HL-60 (cell line): ENCODE results near the gene SPATA16.

Source experiments
- GABPA ChIP-seq: IDR thresholded peaks from 2 replicates; pipeline ENCODE4 v1.6.1; 2012; ENCODE audit warnings: low read depth
- TF ChIP-seq, protein P1 (sequence below): IDR thresholded peaks from one replicate; pipeline ENCODE4 v1.5.1; 2011; ENCODE audit warnings: low read length, control low read depth, inconsistent platforms; ENCODE audit not compliant: insufficient read depth

- TF ChIP-seq, protein P1, sequence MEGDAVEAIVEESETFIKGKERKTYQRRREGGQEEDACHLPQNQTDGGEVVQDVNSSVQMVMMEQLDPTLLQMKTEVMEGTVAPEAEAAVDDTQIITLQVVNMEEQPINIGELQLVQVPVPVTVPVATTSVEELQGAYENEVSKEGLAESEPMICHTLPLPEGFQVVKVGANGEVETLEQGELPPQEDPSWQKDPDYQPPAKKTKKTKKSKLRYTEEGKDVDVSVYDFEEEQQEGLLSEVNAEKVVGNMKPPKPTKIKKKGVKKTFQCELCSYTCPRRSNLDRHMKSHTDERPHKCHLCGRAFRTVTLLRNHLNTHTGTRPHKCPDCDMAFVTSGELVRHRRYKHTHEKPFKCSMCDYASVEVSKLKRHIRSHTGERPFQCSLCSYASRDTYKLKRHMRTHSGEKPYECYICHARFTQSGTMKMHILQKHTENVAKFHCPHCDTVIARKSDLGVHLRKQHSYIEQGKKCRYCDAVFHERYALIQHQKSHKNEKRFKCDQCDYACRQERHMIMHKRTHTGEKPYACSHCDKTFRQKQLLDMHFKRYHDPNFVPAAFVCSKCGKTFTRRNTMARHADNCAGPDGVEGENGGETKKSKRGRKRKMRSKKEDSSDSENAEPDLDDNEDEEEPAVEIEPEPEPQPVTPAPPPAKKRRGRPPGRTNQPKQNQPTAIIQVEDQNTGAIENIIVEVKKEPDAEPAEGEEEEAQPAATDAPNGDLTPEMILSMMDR: no peak
- TF ChIP-seq GABPA: no peak
Observed at GRCh38 chr3:173078525-173078924, 62.5 kb downstream of the SPATA16 start.
